ENCODE data around the gene PMS2. TPM values are rescaled to one million over a fixed set of nuclear protein-coding genes. Genes with fewer than 3 reads are reported as not detected.
"Not testable (repeated sequence)": the region's sequence is repeated elsewhere in the genome, so short reads cannot be mapped to it uniquely, and the experiment has no call there.

PMS2 gene
- total RNA-seq, 1 donor from 2014 or later: 12.5 TPM

DNA sequence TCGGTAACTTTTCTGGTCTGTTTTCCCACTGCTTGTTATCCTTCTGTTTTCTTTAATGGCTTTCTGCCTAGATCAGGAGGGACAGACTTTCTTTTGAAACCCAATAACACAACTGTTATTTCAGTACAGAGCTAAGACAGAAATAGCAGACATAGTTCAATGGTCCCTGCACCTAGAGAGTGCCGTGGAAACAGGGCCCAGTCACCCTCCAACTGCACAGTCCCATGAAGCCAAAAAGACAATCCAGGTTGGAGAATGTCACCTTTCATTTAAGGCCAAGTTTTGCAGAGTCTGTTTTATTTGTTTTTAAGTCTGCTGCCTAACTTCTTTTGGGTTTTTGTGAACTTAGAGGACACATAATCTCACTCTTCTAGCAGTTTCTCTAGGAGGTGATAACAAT, 2.7 kb upstream of the PMS2 start:
- ATAC-seq (no peak), DNase-seq (no peak)
- Histone ChIP-seq H3K36me3 (peaks cover 5% of the 10 kb centered on the region), H3K4me3 (no peak overlapping the region), H3K27ac (peak overlapping the region; percentile 42), H3K9me3 (no peaks in the 10 kb centered on the region), H3K4me1 (peaks cover 33% of the 10 kb centered on the region), H3K27me3 (no peaks in the 10 kb centered on the region)
- intact Hi-C loops (cut with DNase I): no loop called here
- no peak for TF ChIP-seq CTCF (IDR thresholded peaks at IDR 0.05)

DNA sequence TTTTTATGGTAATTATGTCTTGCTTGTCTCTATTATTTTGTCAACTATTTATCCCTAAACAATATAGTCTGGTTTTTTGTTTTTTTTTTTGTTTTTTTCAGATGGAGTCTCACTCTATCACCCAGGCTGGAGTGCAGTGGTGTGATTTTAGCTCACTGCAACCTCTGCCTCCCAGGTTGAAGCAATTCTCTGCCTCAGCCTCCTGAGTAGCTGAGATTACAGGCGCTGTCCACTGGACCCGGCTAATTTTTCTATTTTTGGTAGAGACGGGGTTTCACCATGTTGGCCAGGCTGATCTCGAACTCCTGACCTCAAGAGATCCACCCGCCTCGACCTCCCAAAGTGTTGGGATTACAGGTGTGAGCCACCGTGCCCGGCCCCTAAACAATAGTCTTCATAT, 1.5 kb upstream of the PMS2 start:
- H3K27me3 ChIP-seq; DNase-seq; H3K36me3 ChIP-seq; ATAC-seq; intact Hi-C loops (cut with DNase I); H3K27ac ChIP-seq; H3K9me3 ChIP-seq: not testable (repeated sequence)
- H3K4me1 ChIP-seq: peaks cover 33% of the 10 kb centered on the region
- peak overlapping the region; percentile 81 for H3K4me3 ChIP-seq

DNA sequence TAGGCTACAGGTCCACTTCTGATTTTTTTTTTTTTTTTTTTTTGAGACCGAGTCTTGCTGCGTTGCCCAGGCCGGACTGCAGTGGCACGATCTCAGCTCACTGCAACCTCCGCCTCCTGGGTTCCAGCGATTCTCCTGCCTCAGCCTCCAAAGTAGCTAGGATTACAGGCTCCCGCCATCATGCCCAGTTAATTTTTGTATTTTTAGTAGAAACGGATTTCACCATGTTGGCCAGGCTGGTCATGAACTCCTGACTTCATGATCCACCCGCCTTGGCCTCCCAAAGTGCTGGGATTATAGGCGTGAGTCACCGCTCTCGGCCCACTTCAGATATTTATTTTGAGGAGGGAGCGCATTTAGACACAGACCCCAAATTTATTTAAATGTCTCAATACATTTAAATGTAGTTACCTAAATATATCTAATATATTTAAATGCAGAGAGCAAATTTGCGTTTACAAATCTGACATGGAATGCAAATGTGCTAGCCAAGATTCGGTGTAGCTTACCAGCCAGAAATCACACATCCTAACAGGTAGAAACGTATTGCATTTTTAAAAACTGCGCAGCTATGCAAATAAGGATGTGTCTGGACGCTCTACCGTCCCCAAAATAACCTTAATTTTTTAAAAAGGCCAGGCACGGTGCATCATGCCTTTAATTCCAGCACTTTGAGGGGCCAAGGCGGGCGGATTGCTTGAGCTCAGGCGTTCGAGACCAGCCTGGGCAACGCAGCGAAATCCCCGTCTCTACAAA, 836 bp downstream of the PMS2 start:
- ATAC-seq; DNase-seq; H3K27me3 ChIP-seq; intact Hi-C loops (cut with DNase I); H3K9me3 ChIP-seq; H3K36me3 ChIP-seq: not testable (repeated sequence)
- Histone ChIP-seq H3K4me3 (peak overlapping the region; percentile 81), H3K27ac (peak overlapping the region; percentile 90), H3K4me1 (peaks cover 33% of the 10 kb centered on the region)

DNA sequence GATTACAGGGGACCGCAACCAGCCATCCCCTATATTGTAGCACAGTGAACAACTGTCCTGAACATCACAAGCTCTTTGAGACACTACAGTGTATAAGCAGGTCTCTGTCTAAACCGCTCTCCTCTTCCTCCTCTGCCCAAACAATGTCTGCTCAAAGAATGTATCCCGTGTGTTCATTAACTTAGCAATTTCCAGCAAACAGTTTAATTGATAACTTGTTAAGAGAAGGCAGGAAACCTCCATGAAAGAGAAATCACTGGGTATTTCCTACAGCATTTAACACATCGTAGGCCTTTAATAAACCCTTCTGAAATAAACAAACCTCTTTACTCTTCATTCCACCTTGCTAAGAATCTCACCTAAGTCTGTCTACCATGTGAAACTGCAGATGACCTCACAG, 1.5 kb downstream of the PMS2 start:
- Histone ChIP-seq H3K36me3 (peaks cover 14% of the 10 kb centered on the region), H3K9me3 (no peaks in the 10 kb centered on the region), H3K4me1 (peaks cover 31% of the 10 kb centered on the region), H3K4me3 (no peak overlapping the region), H3K27me3 (no peaks in the 10 kb centered on the region), H3K27ac (no peak overlapping the region)
- ATAC-seq (no peak), DNase-seq (no peak)
- TF ChIP-seq CTCF (IDR thresholded peaks at IDR 0.05): no peak
- intact Hi-C loops (cut with DNase I): no loop called here

DNA sequence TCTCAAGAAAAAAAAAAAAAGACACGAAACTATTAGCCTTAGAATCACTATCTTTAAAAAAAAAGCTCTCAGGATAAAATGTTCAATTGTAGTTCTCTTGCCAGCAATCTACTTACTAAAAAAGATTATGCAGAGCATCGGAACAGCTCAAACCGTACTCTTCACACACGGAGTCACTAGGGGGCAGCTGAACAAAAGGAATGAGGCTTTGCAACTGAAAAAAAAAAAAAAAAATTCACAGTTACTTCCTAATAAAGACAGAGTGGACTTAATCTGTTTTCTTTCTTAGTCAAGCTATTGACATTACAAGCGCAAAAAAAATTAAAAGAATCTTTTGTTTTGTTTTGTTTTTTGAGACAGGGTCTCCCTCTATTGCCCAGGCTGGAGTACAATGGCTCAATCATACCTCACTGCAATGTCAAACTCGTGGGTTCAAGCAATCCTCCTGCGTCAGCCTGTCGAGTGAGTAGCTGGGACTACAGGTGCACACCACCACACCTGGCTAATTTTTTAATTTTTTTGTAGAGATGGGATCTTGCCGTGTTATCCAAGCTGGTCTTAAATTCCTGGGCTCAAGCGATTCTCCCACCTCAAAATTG, 11.5 kb downstream of the PMS2 start:
- no peaks in the 10 kb centered on the region for H3K9me3 ChIP-seq
- H3K27me3 ChIP-seq: no peaks in the 10 kb centered on the region
- peaks cover 62% of the 10 kb centered on the region for H3K36me3 ChIP-seq
- ATAC-seq: peak; percentile 85
- no peak overlapping the region for H3K27ac ChIP-seq
- DNase-seq: no peak
- H3K4me3 ChIP-seq: no peak overlapping the region
- H3K4me1 ChIP-seq: no peaks in the 10 kb centered on the region
- TF ChIP-seq CTCF (IDR thresholded peaks at IDR 0.05): peak; percentile 67
- intact Hi-C loops (cut with DNase I): no loop called here

DNA sequence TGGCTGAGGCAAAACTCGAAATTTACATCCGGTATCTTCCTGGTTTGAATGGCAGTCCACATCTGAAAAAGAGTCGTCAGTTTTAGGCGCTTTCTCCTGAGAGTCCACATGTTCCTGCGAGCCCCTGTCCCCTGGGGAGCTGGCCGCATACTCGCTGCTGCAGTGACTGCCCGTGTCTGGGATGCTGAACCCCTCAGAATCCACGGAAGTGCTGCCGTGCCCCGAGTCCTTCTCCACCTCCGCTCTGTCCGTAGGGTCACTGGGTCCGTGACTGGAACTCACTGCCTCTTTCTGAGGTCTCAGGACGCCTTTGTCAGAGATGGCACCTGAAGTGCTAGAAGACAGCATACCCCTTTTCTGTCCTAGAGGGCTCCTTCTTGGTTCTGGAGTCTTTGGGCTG, 21.8 kb downstream of the PMS2 start:
- H3K27ac ChIP-seq; intact Hi-C loops (cut with DNase I); DNase-seq; H3K27me3 ChIP-seq; H3K9me3 ChIP-seq; H3K4me3 ChIP-seq; H3K4me1 ChIP-seq; ATAC-seq: not testable (repeated sequence)
- peaks cover 45% of the 10 kb centered on the region for H3K36me3 ChIP-seq

DNA sequence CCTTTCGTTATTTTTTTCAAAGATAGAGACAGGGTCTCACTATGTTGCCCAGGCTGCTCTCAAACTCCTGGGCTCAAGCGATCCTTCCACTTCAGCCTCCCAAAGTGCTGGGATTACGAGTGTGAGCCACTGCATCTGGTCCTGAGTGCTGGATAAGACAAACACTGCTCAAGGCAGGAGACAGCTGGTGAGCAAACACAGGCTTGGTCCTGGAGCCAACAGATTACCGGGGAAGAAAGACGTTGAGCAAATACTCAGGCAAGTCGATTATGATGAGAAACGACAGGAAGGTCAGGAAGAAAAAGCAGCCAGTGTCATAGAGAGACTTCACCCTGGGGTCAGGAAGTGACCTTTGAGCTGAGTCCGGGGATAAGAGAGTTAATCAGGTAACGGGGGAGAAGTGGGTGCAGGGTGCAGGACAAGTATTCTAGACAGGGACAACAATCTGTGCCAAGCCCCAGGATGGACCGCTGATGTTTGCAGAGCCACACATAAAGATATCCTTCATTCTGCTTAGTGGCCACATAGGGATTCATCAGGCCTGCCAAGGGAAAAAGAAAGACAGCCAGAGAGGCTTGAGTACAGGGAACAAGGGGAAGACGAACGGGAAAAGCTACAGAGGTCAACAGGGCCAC, 29.1 kb downstream of the PMS2 start:
- H3K9me3 ChIP-seq; DNase-seq; intact Hi-C loops (cut with DNase I); ATAC-seq; H3K4me1 ChIP-seq; H3K27me3 ChIP-seq; H3K36me3 ChIP-seq; H3K27ac ChIP-seq; H3K4me3 ChIP-seq: not testable (repeated sequence)

GRCh38 chr7:5973580-5973979, 35.3 kb downstream of the PMS2 start:
- DNase-seq; H3K9me3 ChIP-seq; H3K27ac ChIP-seq; intact Hi-C loops (cut with DNase I); H3K4me1 ChIP-seq; H3K27me3 ChIP-seq; H3K4me3 ChIP-seq; H3K36me3 ChIP-seq: not testable (repeated sequence)
- peak; percentile 38 for ATAC-seq

- DNase-seq; intact Hi-C loops (cut with DNase I); H3K9me3 ChIP-seq; H3K4me3 ChIP-seq; H3K36me3 ChIP-seq; H3K4me1 ChIP-seq; H3K27me3 ChIP-seq; H3K27ac ChIP-seq: not testable (repeated sequence)
- peak; percentile 37 for ATAC-seq
Observed at GRCh38 chr7:5970347-5970911, 38.4 kb downstream of the PMS2 start, which contains the start of gene RSPH10B. RSPH10B (minus strand) TSS chr7:5970689; CDS start chr7:5967116, 3,573 bp downstream.

DNA sequence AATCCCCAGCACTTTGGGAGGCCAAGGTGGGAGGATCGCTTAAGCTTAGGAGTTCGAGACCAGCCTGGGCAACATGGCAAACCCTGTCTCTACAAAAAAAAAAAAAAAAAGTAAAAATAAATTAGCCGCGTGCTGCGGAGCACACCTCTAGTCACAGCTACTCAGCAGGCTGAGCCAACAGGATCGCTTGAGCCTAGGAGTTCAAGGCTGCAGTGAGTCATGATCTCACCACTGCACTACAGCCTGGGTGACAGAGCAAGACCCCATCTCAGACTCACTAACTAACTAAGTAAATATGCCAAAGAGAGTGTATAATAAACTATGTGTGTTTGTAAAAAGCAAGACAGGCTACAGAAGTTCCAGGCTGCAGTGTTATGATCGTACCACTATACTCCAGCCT, 45.0 kb downstream of the PMS2 start:
- H3K4me3 ChIP-seq; H3K9me3 ChIP-seq; H3K27ac ChIP-seq; H3K4me1 ChIP-seq; DNase-seq; H3K36me3 ChIP-seq; ATAC-seq; H3K27me3 ChIP-seq; intact Hi-C loops (cut with DNase I): not testable (repeated sequence)

DNA sequence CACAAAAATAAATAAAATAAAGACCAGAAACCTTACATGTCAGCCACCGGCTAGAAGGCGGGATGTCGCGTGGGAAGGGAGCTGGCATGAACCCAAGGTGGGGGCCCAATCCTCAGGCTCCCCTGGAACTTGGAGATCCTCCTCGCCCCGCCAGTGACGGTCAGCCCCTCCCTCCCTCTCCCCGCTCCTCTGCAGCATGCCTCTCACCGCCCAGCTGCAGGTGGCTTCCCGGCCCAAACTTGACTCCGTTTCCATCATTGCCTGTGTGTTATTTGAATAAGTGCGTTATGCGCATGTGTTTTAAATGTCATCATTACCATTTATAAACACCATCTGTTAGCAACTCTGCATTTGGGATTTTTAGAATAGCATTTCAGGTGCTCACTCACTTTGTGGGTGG, 45.6 kb downstream of the PMS2 start:
- H3K27ac ChIP-seq; H3K36me3 ChIP-seq; H3K27me3 ChIP-seq; H3K4me1 ChIP-seq; DNase-seq; ATAC-seq; H3K4me3 ChIP-seq; H3K9me3 ChIP-seq; intact Hi-C loops (cut with DNase I): not testable (repeated sequence)
